GM12878 (cell line): ENCODE data around the gene GALK1. TPM values are rescaled to one million over a fixed set of nuclear protein-coding genes. Genes with fewer than 3 reads are reported as not detected.

Source experiments
- E2F8 ChIP-seq: fragments of 450-650 bp; IDR thresholded peaks from 2 replicates; pipeline ENCODE4 v1.6.1; 2018; ENCODE audit warnings: mild to moderate bottlenecking, low read depth, moderate library complexity; ENCODE audit not compliant: partially characterized antibody
- E4F1 ChIP-seq: fragments of 450-650 bp; IDR thresholded peaks from 2 replicates; pipeline ENCODE4 v1.6.1; 2018; ENCODE audit warnings: borderline replicate concordance, mild to moderate bottlenecking; ENCODE audit not compliant: partially characterized antibody
- EGR1 ChIP-seq, 2 experiments: IDR thresholded peaks; 1 replicate in 1 of 2; 2 replicates in 1 of 2; pipeline ENCODE4 v1.6.1; 2011 to 2012; ENCODE audit warnings: low read depth in 2 of 2, low read length in 2 of 2, borderline replicate concordance in 1 of 2, mild to moderate bottlenecking in 1 of 2, moderate library complexity in 1 of 2
- ETV6 ChIP-seq, 2 experiments: fragments of 450-650 bp in 1 of 2; IDR thresholded peaks in 1 of 2; conservative IDR thresholded peaks in 1 of 2; 2 replicates each; pipeline ENCODE4 v1.6.1; 2014; ENCODE audit warnings: antibody characterized with exemption in 1 of 2, borderline replicate concordance in 1 of 2, low read depth in 1 of 2, mild to moderate bottlenecking in 1 of 2, moderate library complexity in 1 of 2
- IKZF2 ChIP-seq, 2 experiments: fragments of 450-650 bp; IDR thresholded peaks; 2 replicates each; pipeline ENCODE4 v1.6.1; 2017; ENCODE audit warnings: mild to moderate bottlenecking in 2 of 2, moderate library complexity in 2 of 2
- LARP7 ChIP-seq: fragments of 450-650 bp; IDR thresholded peaks from 2 replicates; pipeline ENCODE4 v1.6.1; 2017; ENCODE audit warnings: mild to moderate bottlenecking
- MLLT1 ChIP-seq: fragments of 450-650 bp; IDR thresholded peaks from 2 replicates; pipeline ENCODE4 v1.6.1; 2016; ENCODE audit warnings: mild to moderate bottlenecking
- MTA2 ChIP-seq: fragments of 450-650 bp; IDR thresholded peaks from 2 replicates; pipeline ENCODE4 v1.6.1; 2016; ENCODE audit warnings: low read depth, mild to moderate bottlenecking, moderate library complexity
- MYB ChIP-seq: fragments of 150-350 bp; IDR thresholded peaks from 2 replicates; pipeline ENCODE4 v1.6.1; 2014; ENCODE audit warnings: mild to moderate bottlenecking, low read depth, low read length, borderline replicate concordance
- NFXL1 ChIP-seq: fragments of 450-650 bp; IDR thresholded peaks from 2 replicates; pipeline ENCODE4 v1.6.1; 2017; ENCODE audit warnings: antibody characterized with exemption, mild to moderate bottlenecking, borderline replicate concordance
- PML ChIP-seq: IDR thresholded peaks from 2 replicates; pipeline ENCODE4 v1.6.1; 2012; ENCODE audit warnings: low read length, inconsistent platforms
- POLR2AphosphoS5 ChIP-seq: IDR thresholded peaks from 2 replicates; pipeline ENCODE4 v1.6.1; 2011; ENCODE audit warnings: mild to moderate bottlenecking, low read length, inconsistent platforms
- RFX5 ChIP-seq: IDR thresholded peaks from 2 replicates; pipeline ENCODE4 v1.6.1; 2011; ENCODE audit warnings: low read depth, low read length, improper control_type of control experiment
- RUNX3 ChIP-seq: IDR thresholded peaks from 2 replicates; pipeline ENCODE4 v1.6.1; 2012; ENCODE audit warnings: low read length, inconsistent platforms
- SMARCA5 ChIP-seq: fragments of 450-650 bp; IDR thresholded peaks from 2 replicates; pipeline ENCODE4 v1.6.1; 2017; ENCODE audit warnings: mild to moderate bottlenecking
- SUPT20H ChIP-seq: IDR thresholded peaks from 2 replicates; pipeline ENCODE4 v1.6.1; 2011; ENCODE audit warnings: low read depth, mild to moderate bottlenecking, low read length, moderate library complexity, borderline replicate concordance; ENCODE audit not compliant: control insufficient read depth
- TAF1 ChIP-seq: IDR thresholded peaks from 2 replicates; pipeline ENCODE4 v1.6.1; 2011; ENCODE audit warnings: mild to moderate bottlenecking, low read depth, low read length, borderline replicate concordance
- TBL1XR1 ChIP-seq: IDR thresholded peaks from 2 replicates; pipeline ENCODE4 v1.6.1; 2012; ENCODE audit warnings: low read depth, low read length, improper control_type of control experiment
- TCF7 ChIP-seq: IDR thresholded peaks from 2 replicates; pipeline ENCODE4 v1.6.1; 2014; ENCODE audit warnings: antibody characterized with exemption, borderline replicate concordance
- ZZZ3 ChIP-seq: IDR thresholded peaks from 2 replicates; pipeline ENCODE4 v1.6.1; 2011; ENCODE audit warnings: low read depth; ENCODE audit not compliant: control insufficient read depth, insufficient read length
- polyA plus RNA-seq, 11 experiments: library from polyadenylated mRNA; depleted of rRNA in 4 of 11; unstranded in 6 of 11; stranded (reverse) in 5 of 11; fragments of >200 nt; fragmentation: Nextera tagmentation in 4 of 11; fragmentation: Illumina TruSeq in 1 of 11; extraction: Ambion mirVana in 4 of 11; extraction: Trizol in 1 of 11; gene quantifications; 1 replicate in 1 of 11; 2 replicates in 10 of 11; pipeline versions ENCODE4 v1.2.1 to v1.2.3, GENCODE V29; 2011 to 2016; ENCODE audit warnings: inconsistent platforms in 2 of 11, missing spikeins in 2 of 11, low read depth in 1 of 11
- total RNA-seq, 4 experiments: library from RNA; depleted of rRNA in 3 of 4; stranded (reverse); fragments of >200 nt in 3 of 4; fragmentation: Illumina TruSeq in 1 of 4; extraction: Trizol in 1 of 4; gene quantifications; 2 replicates each; pipeline versions ENCODE4 v1.2.1 to v1.2.3, GENCODE V29; 2013 to 2021

Gene GALK1
- total and polyA plus RNA-seq, 10 of the 15 experiments (the other 5 are each of a cell fraction or from before 2014, with no cell fraction given): 0.21 to 43.8 (median 21.4) TPM

GRCh38 chr17:75785016-75785890 lies 20.3 kb upstream of the GALK1 start (continued):
- TF ChIP-seq E2F8 (peak; percentile 38), ZZZ3 (no peak), LARP7 (peak; percentile 86), POLR2AphosphoS5 (peak; percentile 96), PML (peak; percentile 66), RFX5 (peak; percentile 42; the same call in 1 of the 2 replicates), MTA2 (peak; percentile 36; the same call in 1 of the 2 replicates), TBL1XR1 (peak; percentile 38; the same call in 1 of the 2 replicates), SUPT20H (no peak), ETV6 (conservative IDR thresholded peaks at IDR 0.05 in 1 of 2, IDR thresholded peaks at IDR 0.05 in 1 of 2; ENCODE audit: borderline replicate concordance in 1 of 2, low read depth in 1 of 2) (peak in 1 of 2 experiments; percentile 30; a peak in 1 of 4 replicates), IKZF2 (IDR thresholded peaks at IDR 0.05) (peak; percentile 82 to 83), RUNX3 (peak; percentile 56), SMARCA5 (peak; percentile 69), TCF7 (no peak), E4F1 (no peak), MLLT1 (peak; percentile 92), NFXL1 (peak; percentile 52; the same call in 1 of the 2 replicates), TAF1 (peak; percentile 77), MYB (peak; percentile 95), EGR1 (IDR thresholded peaks at IDR 0.05; ENCODE audit: borderline replicate concordance in 1 of 2, low read depth in 2 of 2, low read length in 2 of 2) (peak; percentile 20 to 87; a peak in 2 of 3 replicates)
